H4 (cell line): ENCODE measurements around the gene TEX14. TPM values are rescaled to one million over a fixed set of nuclear protein-coding genes. Genes with fewer than 3 reads are reported as not detected.
"Not testable (repeated sequence)": the region's sequence is repeated elsewhere in the genome, so short reads cannot be mapped to it uniquely, and the experiment has no call there.

Experiments
- DNase-seq: peaks from one replicate; pipeline ENCODE4 v3.0.0-alpha.2; 2015; ENCODE audit warnings: low spot score
- total RNA-seq: library from RNA; depleted of rRNA; stranded (reverse); fragments of >200 nt; shearing (Covaris generic); gene quantifications from 2 replicates; pipeline ENCODE4 v1.2.3, GENCODE V29; 2014

Gene TEX14
- total RNA-seq, 1 experiment from 2014 or later, result not detected

DNA sequence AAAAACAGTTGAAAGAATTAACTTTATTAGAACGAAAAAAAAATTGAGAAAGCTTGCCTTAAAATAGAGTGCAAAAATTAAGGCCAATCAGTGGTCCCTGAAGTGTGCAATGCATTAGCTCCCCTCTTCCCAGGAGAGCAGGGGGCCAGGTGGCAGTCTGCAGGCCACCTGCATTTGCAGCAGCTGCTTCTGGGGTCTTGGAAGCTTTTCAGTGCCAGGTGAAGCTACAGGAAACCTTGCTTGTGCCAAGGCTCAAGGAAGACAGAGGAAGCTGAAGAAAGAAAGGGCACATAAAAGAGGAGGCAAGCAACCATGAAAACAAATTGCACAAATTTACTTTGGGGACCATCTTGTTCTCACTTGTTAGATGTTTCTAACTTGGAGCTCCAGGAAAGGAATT is 126.9 kb downstream of the TEX14 start:
- DNase-seq, result no peak

DNA sequence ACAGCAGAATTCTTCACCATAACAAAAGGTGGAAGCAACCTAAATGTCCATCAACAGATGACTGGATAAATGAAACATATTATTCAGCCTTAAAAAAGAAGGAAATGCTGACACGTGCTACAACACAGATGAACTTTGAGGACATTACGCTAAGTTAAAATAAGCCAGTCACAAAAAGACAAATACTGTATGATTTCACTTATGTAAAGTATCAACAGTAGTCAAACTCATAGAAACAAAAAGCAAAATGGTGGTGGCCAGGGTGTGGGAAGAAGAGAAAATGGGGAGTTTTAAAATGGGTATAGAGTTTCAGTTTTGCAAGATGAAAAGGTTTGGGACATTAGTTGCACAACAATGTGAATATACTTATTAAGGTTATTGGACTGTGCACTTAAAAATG is 127.6 kb downstream of the TEX14 start:
- no peak for DNase-seq

DNA sequence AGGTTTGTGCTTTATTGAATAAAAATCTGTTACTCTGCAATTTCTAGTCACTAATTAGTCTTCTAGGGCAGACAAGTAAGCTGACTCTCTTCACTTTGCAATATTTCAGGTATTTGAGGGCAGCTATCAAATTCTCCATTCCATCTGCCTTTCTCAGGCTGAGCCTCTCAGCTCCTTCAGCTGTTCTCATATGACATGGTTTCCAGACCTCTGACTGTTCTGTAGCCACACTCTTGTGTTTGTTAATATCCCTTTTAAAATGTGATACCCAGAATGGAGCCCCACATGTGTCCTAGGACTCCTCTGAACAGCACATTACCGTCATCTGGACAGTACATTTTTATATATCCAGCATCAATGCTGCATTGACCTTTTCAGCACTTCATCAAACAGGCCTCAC is 131.3 kb downstream of the TEX14 start:
- no peak for DNase-seq

DNA sequence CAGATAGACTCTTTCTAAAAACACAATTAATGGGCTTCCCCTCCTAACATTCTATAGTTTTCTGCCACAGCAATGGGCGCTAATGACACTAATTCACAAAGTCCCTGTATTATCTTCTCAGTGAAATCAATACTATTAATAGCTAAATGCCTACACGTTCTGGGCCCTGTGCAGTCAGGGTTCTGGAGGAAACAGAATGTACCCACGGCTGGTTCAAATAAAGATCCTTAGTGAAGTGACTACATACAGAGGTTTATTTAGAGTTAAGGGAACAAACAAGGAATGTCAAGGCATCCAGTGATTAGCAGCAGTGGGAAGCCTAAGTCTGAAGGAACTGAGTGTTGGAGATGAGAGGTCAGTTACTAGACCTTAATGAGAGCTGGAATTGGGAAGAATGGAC is 133.9 kb downstream of the TEX14 start:
- no peak for DNase-seq

DNA sequence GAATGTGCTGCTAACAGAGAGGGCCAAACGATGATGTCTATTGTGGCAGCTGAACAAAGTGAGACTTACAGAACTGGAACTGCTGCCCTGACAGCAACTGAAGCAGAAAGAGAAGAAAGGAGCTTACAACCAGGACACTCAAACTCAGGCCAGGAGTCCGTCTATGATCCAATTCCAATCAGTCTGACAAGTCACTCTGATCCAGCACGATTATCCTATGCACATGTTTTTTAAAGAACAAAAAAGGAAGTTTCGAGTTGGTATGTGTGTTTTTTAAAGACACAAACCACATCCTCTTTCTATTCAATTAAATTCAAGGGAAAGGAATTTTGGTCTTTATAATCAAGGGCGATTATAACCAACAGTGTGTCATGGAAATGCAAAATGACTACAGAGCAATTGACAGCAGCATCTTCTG is 135.0 kb downstream of the TEX14 start:
- no peak for DNase-seq

DNA sequence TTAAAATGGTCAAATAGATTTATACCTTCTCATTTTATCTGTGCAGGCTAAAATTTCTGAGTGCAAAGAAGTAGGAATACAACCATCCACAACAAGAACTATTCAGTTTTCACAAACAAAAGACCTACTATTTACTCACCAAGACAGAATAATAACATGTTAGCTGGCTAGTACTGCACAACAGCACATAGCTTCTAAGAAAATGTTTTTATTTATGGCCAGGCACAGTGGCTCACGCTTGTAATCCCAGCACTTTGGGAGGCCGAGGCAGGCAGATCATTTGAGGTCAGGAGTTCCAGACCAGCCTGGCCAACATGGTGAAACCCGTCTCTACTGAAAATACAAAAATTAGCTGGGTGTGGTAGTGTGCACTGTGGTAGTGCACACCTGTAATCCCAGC is 136.7 kb downstream of the TEX14 start:
- not testable (repeated sequence) for DNase-seq

DNA sequence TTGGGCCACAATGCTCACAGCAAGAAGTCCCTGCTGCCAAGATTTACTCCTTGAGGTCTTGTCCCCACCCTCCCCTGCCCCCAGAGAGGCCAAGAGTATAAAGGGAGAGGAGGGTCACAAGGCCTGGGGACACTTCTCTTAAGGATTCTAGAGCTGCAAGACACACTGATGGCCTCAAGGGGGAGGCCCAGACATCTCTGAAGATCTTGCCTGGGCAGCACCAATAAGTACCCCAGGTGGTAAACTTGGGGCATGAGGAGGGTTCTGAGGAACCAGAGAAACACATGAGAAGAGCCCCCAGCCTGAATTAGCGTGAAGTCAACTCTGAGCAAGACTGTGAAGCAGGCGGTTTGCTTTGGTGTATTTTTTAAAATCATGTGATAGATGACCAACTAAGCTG is 150.6 kb downstream of the TEX14 start:
- DNase-seq, result no peak

DNA sequence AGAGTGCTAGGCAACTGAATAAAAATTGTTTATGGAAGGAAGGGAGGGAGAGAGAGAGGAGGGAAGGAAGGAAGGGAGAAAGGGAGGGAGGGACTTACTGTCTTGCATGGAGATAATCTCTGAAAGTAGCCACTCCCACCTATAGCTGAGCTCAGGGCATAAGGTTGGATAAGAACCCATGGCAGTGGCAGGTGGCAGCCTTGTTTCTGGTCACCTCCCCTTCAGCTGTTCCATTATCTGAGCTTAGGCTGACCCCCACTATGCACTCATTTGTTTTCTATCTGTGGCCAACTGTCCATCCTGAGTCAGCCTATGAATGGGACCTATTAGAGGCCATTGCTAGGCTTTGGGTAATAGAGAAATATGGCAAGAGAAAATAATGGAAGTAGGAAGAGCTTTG is 152.1 kb downstream of the TEX14 start:
- DNase-seq, result no peak

DNA sequence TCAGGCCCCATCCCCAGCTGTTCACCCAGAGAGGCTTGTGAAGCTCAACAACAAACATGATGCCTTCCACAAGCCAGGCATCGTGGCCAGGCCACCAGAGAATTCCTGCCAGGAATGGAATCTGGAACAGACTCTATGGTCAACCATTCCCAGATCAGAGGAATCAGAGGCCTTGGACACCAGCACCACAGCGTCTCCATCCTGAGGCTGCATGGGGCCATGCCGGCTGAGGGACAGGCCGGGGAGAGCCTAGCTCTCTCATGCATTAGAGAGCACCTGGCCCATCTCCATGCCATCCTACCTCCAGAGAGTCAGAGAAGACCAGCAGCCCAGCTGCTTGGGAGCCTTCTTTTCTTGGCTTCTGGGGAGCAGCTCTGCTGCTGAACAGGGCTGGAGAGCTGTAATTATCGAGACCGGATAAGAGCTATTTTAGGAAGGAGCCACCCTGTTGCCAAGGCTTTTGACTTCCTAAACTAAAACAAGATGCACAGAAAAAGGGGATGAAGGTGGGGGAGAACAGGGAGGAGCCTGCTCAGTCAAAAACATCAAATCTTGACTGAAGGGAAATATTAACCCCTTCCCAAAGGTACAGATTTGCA is 152.9 kb downstream of the TEX14 start:
- DNase-seq, result no peak

DNA sequence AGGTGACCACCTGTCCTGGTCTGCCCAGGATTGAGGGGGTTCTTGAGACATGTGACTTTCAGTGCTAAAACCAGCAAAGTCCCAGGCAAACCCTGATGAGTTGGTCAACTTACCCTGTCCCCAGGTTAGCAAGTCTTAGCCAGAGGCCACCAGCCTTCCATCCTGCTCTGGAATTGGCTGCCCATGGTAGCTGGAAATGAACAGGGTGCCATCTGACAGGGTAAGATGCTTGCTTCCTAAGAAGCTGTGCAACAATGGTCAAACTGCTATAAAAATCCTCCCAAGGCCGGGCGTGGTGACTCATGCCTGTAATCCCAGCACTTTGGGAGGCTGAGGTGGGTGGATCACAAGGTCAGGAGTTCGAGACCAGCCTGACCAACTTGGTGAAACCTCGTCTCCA is 154.6 kb downstream of the TEX14 start:
- no peak for DNase-seq

DNA sequence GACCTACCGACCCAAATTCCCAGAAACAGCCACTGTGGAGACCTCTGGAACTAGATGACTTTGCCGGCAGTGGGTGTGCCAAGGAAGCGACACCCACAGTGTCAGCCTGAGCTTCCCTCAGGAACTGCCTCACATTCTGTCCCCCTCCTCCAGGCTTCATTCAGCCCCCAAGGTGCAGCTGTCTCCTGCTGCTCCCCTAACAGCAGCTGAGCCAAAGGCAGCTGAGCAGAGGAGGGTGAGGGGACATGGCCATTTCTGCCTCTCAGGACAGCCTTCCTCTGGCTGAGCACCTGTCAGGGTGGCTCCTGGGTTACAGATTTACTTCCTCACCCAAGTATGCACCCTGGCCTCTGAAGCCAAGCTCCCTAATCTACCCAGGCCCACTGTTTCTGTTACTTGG is 155.3 kb downstream of the TEX14 start:
- DNase-seq, result no peak

DNA sequence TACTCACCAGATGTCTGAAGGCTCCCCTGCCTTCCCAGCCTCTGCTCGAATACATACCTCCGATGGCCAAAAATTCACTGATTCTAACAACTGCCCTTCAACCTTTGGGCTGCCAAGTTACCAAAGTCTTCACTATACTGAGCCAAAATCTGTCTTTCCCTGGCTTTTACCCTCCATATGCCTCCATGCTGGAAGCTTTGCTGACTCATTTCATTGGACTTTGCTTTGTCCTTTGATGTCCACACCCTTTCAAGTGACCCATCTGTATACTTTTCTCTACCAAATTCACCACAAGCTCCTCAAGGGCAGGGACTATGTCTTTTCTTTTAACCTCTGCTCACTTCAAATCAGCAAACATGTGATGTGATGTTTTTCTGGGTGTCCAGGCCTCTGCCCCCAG is 156.4 kb downstream of the TEX14 start:
- DNase-seq, result no peak

DNA sequence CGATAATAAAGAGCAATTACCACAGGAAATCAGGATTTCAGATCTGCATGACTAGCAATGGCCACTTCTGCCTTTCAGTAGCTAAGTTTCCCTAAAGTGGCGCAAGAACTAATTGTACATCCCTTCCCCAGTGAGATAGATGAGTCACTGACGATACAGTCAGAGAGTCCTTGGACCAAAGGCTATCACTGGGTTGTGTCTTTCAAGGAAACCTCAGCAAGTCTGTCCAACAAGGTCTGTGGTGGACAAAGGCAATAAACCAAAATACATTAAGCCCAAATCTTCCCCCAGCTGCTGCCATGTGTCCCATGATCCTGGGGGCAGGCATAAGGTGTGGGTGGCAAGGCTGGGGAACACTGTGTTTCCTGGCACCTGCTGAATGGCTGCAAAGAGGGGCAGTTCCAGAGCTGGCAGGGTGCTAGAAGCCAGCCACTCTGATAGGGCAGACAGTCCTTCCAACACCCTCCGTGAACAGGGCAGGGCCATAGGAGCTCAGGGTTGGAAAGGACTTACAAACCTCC is 156.9 kb downstream of the TEX14 start:
- no peak for DNase-seq

DNA sequence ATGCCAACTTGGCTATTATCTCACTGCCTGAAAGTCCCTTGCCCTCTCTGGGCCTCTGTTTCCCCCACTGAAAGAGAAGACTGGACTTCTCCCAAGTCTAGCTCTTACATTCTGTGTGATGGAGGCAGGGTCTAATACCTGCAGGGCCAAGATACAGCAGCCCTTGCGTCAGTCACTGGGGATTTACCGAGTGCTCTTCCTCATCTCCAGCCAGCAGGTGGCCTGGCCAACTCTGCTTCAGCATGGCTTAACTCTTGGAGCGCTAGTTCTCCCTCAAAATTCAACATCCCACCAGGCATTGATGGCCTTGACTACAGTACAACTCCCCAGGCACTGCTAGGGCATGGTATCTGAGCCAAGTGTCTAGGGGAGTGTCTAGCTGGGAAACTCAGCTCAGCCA is 157.5 kb downstream of the TEX14 start:
- no peak for DNase-seq

DNA sequence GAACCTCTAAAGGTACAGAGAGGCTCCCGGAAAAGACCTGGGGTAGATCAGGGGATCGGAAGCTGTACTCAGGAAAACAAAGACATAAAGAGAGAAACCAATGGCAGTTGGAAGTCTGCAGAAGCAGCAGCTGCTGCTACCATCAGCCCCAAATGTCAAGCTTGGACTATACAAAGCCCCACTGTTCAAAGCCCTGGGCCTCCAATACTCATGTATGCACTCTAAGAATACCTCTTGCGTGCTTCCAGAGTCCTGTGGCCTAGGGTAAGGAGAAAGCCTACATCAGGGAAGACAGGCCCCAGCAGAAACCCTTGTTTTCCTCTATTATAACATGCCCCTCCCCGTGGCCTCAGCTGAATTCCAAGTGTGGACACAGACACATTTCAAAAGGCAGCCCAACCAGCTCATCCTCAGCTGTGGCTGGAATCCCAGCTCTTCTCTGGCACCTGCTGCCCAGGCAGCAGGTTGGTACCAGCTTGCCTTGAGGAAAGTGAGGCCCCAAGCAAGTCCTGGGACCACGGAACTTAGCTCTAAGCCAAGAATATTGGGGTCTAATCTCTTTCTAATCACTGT is 158.1 kb downstream of the TEX14 start:
- DNase-seq, result no peak

DNA sequence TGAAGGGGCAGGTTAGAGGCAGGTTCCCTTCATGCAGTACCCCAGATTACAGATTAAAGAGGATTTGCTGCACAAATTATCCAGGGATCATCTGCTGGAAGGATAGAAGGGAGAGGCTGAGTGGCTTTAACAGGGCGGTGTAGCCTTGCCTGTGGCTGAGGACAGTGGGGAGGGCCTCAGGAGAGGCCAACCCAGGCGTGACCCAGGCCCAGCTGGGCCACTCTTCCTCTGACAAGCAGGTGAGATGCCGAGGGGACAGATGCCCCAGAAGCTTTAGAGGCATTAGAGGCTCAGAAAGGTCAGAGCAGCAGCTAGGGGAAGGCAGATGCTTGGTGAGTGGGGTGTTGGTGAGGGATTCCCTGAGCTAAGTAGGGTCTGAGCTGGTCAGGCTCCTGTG is 159.3 kb downstream of the TEX14 start:
- DNase-seq, result no peak

DNA sequence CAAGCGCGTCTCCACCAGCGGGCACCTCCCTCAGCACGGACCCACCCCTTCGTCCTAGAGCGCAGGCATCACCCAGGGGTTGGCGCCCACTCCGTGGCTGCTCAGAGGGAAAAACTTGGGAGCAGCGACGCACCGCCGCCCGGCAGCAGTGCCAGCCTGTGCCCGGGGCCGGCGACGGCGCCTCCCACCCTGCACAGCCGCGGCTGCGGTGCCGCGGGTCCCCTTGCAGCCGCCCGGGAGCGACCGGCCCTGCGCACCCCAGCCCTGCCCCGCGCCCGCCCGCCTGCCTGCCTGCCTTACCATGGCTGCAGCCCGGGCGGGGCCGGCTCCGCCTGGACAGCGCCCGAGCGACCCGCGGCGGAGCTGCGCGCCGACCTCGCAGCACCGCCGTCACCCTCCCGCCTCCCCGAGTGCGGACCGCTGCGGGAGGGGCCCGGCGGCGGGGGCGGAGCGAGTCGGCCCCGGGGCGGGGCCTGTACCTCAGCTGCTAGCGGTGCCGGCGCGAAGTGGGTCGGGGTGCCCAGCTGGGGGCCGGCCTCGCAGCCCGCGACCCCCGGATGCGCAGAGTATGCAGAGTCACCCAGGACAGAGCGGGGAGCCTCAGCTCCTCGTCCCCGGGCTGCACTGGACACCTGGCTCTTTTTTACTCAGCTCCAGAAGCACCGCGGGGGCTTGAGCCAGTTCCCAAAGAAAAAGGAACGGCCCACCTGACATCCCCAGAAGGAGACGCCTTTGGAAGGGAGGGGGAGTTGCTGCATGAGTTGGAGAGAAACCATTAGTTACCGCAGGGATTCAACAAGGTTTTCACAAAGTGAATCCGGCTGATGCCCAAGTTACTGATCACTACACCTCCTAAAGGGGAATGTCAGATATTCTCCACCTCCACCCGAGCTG is 159.9 kb downstream of the TEX14 start:
- no peak for DNase-seq

DNA sequence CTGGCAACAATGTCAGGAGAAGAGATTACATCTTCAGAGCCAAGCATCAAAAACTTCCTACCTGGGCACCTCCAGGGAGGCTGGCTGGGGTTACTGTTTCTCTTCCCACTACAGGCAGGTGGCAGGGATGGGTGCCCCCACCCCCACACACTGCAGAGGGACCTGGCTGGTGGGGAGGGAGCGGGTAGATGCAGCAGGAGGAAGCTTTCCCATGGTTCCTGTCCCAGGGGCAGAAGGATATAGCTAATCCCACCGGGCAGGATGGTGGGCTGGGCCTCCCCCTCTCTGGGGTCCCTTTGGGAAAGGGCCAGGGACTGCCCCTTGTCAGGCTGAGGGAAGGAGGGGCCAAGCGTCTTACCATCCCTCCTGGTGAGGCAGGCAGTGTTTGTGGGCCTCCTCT is 160.7 kb downstream of the TEX14 start:
- DNase-seq, result no peak

DNA sequence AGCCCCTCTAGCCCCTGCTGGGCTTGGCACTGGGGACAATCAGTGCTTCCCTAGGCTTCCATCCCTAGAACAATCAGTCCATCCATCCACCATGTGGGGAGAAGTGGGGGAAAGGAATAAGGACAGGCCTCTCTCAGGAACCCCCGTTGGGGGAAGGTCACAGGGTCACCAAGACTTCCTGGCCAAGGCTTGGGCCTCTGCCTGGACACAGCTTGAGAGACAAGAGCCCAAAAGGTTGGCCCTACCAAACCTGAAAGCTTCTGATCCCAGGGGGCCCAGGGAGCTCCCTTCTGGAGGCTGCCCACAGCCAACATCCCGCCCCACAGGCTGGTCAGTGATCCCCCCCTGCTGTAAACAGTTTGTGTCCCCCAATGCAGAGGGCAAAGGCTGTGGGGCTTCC is 161.2 kb downstream of the TEX14 start:
- no peak for DNase-seq

DNA sequence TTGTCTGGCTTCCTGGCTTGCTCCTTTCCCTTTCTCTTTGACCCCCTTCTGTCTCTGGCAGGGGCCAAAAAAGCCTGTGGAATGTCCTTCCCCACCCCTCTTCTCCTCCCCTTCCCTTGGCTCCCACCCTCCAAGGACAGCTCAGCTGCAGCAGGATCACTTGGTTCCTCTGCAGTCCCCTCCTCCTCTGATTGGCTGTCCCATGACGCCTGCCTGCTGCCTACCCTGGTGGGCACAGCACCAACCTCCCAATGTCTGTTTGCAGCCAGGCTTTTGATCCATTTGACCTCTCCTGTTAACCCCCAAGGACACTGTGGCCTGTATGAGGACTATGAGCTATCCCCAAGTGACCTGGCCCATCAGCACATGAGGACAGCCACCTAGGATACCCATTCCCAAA is 162.6 kb downstream of the TEX14 start:
- no peak for DNase-seq

DNA sequence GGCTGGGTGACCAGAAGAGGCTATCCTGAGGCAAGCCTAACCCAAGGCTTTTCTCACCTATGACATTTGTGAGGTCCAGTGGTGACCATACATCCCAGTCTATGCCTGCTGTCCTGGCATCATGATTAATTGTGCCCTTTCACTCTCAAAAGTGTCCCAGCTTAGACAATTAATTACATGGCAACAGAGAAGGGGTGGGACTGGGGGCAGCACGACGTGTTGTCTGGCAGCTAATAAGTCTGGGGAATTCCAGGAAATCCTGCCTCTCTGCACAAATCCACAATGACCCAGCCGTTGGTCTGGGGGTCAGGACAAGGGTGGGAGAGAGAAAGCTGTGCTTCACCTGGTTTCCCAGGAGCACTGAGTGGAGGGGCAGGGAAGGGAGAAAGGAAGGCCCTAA is 163.4 kb downstream of the TEX14 start:
- no peak for DNase-seq

DNA sequence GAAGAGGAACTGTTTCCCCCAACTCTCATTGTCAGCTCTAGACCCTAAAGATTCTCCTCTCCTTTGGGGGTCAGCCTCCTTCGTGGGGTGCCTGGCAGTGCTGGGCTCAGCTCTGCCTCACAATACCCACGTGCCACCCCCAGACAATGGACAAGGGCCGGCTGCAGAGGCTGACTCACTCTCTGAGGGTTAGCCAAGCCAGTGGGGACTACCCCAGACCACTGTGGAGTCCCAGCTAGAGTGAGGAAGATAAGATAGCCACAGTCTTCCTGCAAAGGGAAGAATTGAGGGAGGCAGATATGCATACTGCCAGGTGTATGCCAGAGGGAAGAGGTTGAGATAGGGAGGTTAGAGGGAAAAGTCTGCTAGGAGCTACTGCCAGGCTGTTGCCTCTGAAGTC is 163.9 kb downstream of the TEX14 start:
- DNase-seq, result no peak

DNA sequence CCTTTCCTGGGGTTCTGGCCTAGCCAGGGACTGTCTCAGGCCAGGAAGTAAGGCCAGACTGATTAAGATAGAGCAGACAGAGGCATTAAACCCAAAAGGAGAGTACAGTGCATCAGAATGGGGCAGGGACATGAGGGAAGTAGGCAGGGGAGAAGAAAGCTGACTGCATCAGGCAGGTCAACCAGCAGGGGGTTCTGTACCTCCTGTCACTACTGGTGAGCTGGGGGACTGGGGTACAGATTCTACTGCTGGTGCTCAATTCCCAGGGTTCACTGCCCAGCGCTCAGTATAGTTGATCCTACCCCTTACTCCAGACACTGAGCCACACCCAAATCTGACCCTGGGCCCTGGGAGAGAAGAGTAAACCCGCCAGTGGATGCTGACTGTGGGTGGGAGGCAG is 164.5 kb downstream of the TEX14 start:
- DNase-seq, result no peak
